Endodermal cell (in vitro differentiated cells): Measurements from ENCODE around the gene TMED1. TPM values are rescaled to one million over a fixed set of nuclear protein-coding genes. Genes with fewer than 3 reads are reported as not detected.
"Not testable (repeated sequence)": the region's sequence is repeated elsewhere in the genome, so short reads cannot be mapped to it uniquely, and the experiment has no call there.

Experiments
- DNase-seq: peaks from one replicate; pipeline ENCODE4 v3.0.0-alpha.2; 2017
- H3K27ac ChIP-seq: 2 replicates; pipeline ENCODE4 v1.5.1; 2013; ENCODE audit warnings: mild to moderate bottlenecking, low read depth, low read length, moderate library complexity
- H3K27me3 ChIP-seq: 2 replicates; pipeline ENCODE4 v1.6.1; 2013; ENCODE audit warnings: mild to moderate bottlenecking, low read length, moderate library complexity; ENCODE audit not compliant: insufficient read depth, control insufficient read depth, poor library complexity, severe bottlenecking
- H3K36me3 ChIP-seq: 2 replicates; pipeline ENCODE4 v1.7.0; 2013; ENCODE audit warnings: mild to moderate bottlenecking, low read length, moderate library complexity; ENCODE audit not compliant: control insufficient read depth, insufficient read depth
- H3K4me1 ChIP-seq: one replicate; pipeline ENCODE4 v1.7.0; 2013; ENCODE audit warnings: low read length; ENCODE audit not compliant: control insufficient read depth, insufficient read depth
- H3K4me3 ChIP-seq: 2 replicates; pipeline ENCODE4 v1.5.1; 2013; ENCODE audit warnings: mild to moderate bottlenecking, low read length, moderate library complexity
- H3K9ac ChIP-seq: 2 replicates; pipeline ENCODE4 v1.6.1; 2013; ENCODE audit warnings: mild to moderate bottlenecking, low read length, moderate library complexity; ENCODE audit not compliant: poor library complexity, severe bottlenecking; ENCODE audit errors: extremely low read depth
- H3K9me3 ChIP-seq: 2 replicates; pipeline ENCODE4 v1.6.1; 2013; ENCODE audit warnings: mild to moderate bottlenecking, low read length, moderate library complexity; ENCODE audit not compliant: control insufficient read depth
- H3K27ac Mint-ChIP-seq: 2 replicates; pipeline ENCODE4 v1.8.0; 2020; ENCODE audit warnings: mixed read lengths
- H3K27me3 Mint-ChIP-seq: 2 replicates; pipeline ENCODE4 v1.8.0; 2021; ENCODE audit warnings: mild to moderate bottlenecking, mixed read lengths; ENCODE audit not compliant: insufficient read depth
- H3K36me3 Mint-ChIP-seq: 2 replicates; pipeline ENCODE4 v1.8.0; 2020; ENCODE audit warnings: low read depth, mixed read lengths
- H3K4me1 Mint-ChIP-seq: 2 replicates; pipeline ENCODE4 v1.8.0; 2020; ENCODE audit warnings: mixed read lengths
- H3K4me3 Mint-ChIP-seq: 2 replicates; pipeline ENCODE4 v1.8.0; 2020; ENCODE audit warnings: mild to moderate bottlenecking, moderate library complexity, mixed read lengths
- H3K9me3 Mint-ChIP-seq: 2 replicates; pipeline ENCODE4 v1.8.0; 2020; ENCODE audit warnings: mild to moderate bottlenecking, mixed read lengths
- CTCF ChIP-seq: fragments of 200-600 bp; sonication (generic); conservative IDR thresholded peaks from 2 replicates; pipeline ENCODE4 v1.5.0; 2021; ENCODE audit warnings: antibody characterized with exemption, mild to moderate bottlenecking
- WGBS, 2 experiments: methylation state at CpG; one replicate each; pipeline versions ENCODE4 v1.1.5 to v1.1.7; 2013; ENCODE audit warnings: missing lambda C conversion rate in 2 of 2, mixed read lengths in 1 of 2; ENCODE audit not compliant: insufficient coverage in 1 of 2, insufficient read length in 1 of 2; 5-methylcytosine and 5-hydroxymethylcytosine counted together
- total RNA-seq, 2 donors: library from RNA; stranded (reverse); fragmentation: NEBNext Ultra II Directional in 1 of 2; extraction: Animal tissue kit (Norgen Biotek cat#: 25700) in 1 of 2; gene quantifications; 2 replicates in 1 of 2; 3 replicates in 1 of 2; pipeline ENCODE4 v1.2.1, GENCODE V29; 2021

Gene TMED1
- total RNA-seq, 2 donors from 2014 or later: 19.7 to 34.5 TPM

- H3K4me1 Mint-ChIP-seq: peaks cover 7% of the 10 kb centered on the region
- 0 to 36% methylated on average over 1 to 3 of the region's 4 CpGs for whole genome bisulfite sequencing, 2 experiments
Measured at GRCh38 chr19:10858204-10858828, 22.3 kb upstream of the TMED1 start.

GRCh38 chr19:10856899-10857298 lies 20.9 kb upstream of the TMED1 start:
- H3K36me3 Mint-ChIP-seq: not testable (repeated sequence)

More at GRCh38 chr19:10858204-10858828, 22.3 kb upstream of the TMED1 start:
- no peak overlapping the region for H3K27ac ChIP-seq
- H3K4me3 Mint-ChIP-seq: no peak overlapping the region
- H3K9ac ChIP-seq: no peak overlapping the region
- no peak overlapping the region for H3K4me3 ChIP-seq
- H3K27me3 Mint-ChIP-seq: no peaks in the 10 kb centered on the region
- H3K36me3 Mint-ChIP-seq: no peaks in the 10 kb centered on the region
- DNase-seq: peak; percentile 69
- H3K4me1 ChIP-seq: no peaks in the 10 kb centered on the region
- peak overlapping the region; percentile 82 for H3K27ac Mint-ChIP-seq
- peak; percentile 96 for TF ChIP-seq CTCF
- H3K36me3 ChIP-seq: no peaks in the 10 kb centered on the region
- H3K27me3 ChIP-seq: no peaks in the 10 kb centered on the region
- H3K9me3 ChIP-seq: no peaks in the 10 kb centered on the region
- no peaks in the 10 kb centered on the region for H3K9me3 Mint-ChIP-seq

GRCh38 chr19:10855879-10856522 lies 20.0 kb upstream of the TMED1 start:
- H3K27ac Mint-ChIP-seq: no peak overlapping the region
- Histone ChIP-seq H3K27me3 (no peaks in the 10 kb centered on the region), H3K4me1 (no peaks in the 10 kb centered on the region), H3K27ac (no peak overlapping the region), H3K36me3 (no peaks in the 10 kb centered on the region), H3K9ac (no peak overlapping the region), H3K4me3 (no peak overlapping the region), H3K9me3 (no peaks in the 10 kb centered on the region)
- peaks cover 4% of the 10 kb centered on the region for H3K27me3 Mint-ChIP-seq
- peak; percentile 83 for DNase-seq
- TF ChIP-seq CTCF: peak; percentile 75
- H3K4me1 Mint-ChIP-seq: no peaks in the 10 kb centered on the region
- 79 to 94% methylated on average over 4 to 5 of the region's 5 CpGs for WGBS, 2 experiments
- H3K4me3 Mint-ChIP-seq: no peak overlapping the region
- H3K9me3 Mint-ChIP-seq: no peaks in the 10 kb centered on the region
- H3K36me3 Mint-ChIP-seq: no peaks in the 10 kb centered on the region

More at GRCh38 chr19:10856899-10857298, 20.9 kb upstream of the TMED1 start:
- H3K27me3 Mint-ChIP-seq, H3K4me1 Mint-ChIP-seq, H3K36me3 ChIP-seq, H3K9ac ChIP-seq, H3K27me3 ChIP-seq, H3K4me1 ChIP-seq, DNase-seq, H3K27ac ChIP-seq, H3K4me3 ChIP-seq, H3K9me3 ChIP-seq, H3K27ac Mint-ChIP-seq, H3K9me3 Mint-ChIP-seq, H3K4me3 Mint-ChIP-seq: not testable (repeated sequence)
- no CpG with 5 or more reads among the region's 1 CpG for WGBS, 2 experiments
